Measurements from ENCODE around the gene PIAS1.
A peak's percentile ranks its signal among the peaks of the same experiment; 100 is the strongest.
"Not testable (repeated sequence)": the region's sequence is repeated elsewhere in the genome, so short reads cannot be mapped to it uniquely, and the experiment has no call there.

Gene PIAS1

DNA sequence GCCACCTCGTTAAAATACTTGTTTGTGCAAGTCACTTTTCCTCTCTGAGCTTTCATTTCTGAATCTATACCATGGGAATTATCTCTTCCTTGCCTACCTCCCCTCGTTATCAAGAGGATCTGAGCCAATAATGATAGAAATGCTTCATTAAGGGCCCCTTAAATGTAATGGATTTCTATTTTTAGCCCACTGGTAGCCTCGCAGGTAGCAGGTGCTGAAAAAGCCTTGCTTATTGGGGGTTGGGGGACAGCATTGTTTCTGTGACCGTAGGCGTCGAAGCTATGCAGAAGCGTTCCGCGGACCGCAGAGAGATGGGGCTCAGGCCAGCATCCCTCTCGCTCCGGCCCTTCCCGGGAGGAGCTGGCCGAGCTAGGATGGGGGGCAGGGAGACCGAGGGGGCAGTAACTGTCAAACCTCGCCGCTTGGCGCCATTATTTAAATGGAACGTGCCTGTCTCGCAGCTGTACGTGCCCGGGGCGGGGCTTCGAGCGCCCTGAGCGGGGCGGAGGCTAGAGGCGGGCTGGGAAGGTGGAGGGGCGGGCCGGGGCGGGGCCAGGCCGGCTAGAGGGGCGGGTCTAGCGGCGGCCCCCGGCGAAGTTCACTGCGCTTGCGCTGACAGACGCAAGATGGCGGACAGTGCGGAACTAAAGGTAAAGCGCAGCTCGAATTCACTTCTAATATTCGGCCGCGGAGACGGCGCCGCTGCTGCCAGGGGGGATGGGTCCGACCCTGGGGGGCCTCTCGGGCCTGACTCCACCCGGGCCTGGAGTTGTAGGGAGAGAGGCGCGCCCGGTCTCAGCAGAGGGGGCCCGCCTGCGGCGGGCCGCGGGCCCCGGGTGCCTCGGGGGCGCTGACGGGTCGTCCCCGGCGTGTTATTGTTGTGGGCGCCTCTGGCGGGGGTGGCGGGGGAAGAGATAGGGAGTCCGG lies at the start of gene PIAS1:
PIAS1 (plus strand) TSS at position 615 of the 927 bp plus-strand sequence; CDS start at position 627, 12 bp downstream.
- DNase-seq (ENCODE audit: low read depth) = peak; percentile 90
- TF ChIP-seq, protein P1, sequence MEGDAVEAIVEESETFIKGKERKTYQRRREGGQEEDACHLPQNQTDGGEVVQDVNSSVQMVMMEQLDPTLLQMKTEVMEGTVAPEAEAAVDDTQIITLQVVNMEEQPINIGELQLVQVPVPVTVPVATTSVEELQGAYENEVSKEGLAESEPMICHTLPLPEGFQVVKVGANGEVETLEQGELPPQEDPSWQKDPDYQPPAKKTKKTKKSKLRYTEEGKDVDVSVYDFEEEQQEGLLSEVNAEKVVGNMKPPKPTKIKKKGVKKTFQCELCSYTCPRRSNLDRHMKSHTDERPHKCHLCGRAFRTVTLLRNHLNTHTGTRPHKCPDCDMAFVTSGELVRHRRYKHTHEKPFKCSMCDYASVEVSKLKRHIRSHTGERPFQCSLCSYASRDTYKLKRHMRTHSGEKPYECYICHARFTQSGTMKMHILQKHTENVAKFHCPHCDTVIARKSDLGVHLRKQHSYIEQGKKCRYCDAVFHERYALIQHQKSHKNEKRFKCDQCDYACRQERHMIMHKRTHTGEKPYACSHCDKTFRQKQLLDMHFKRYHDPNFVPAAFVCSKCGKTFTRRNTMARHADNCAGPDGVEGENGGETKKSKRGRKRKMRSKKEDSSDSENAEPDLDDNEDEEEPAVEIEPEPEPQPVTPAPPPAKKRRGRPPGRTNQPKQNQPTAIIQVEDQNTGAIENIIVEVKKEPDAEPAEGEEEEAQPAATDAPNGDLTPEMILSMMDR (conservative IDR thresholded peaks at IDR 0.05; ENCODE audit: low read length) = no peak
- peak within 1 kb of the TSS; percentile 85 for H3K4me3 ChIP-seq (ENCODE audit: low read length)

DNA sequence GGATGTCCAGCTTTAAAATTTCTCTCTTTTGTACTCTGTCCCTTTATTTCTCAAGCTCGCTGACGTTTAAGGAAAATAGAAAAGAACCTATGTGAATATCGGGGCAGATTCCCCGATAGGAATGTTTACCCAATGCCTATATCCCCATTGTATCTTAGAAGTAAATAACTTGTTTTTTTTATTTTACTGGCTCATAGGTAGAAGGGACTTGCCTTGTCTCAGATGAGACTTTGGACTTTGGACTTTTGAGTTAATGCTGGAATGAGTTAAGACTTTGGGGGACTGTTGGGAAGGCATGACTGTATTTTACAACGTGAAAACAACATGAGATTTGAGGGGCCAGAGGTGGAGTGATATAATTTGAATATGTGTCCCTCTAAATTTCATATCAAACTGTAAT lies 46.5 kb upstream of the PIAS1 start:
- not testable (repeated sequence) for DNase-seq (ENCODE audit: low read depth); H3K4me3 ChIP-seq (ENCODE audit: low read length)

DNA sequence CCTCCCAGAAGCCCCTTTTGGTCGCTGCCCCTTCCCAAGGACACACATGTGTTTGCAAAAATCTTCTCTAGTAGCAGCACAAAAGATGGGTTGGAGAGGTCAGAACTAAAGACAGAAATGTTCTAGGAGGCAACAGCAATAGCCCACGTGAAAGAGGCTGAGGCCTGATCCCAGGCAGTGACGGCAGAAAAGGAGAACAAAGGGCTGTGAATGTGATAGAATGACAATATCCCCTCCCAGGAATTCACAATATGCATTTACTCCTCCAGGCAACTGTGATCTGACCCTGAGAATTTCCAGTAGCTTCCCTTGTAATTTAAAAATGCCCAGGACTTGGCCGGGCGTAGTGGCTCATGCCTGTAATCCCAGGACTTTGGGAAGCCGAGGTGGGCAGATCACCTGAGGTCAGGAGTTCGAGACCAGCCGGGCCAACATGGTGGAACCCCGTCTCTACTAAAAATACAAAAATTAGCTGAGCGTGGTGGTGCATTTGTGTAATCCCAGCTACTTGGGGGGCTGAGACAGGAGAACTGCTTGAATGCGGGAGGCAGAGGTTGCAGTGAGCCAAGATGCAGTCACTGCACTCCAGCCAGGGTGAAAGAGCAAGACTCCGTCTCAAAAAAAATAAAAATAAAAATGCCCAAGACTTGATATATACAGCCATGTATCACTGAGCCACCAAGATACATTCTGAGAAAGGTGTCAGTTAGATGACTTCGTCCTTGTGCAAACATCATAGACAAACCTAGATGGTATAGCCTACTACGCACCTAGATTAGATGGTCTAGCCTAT lies 43.6 kb upstream of the PIAS1 start:
- no peak overlapping the region for H3K4me3 ChIP-seq (ENCODE audit: low read length)
- no peak for DNase-seq (ENCODE audit: low read depth)
- TF ChIP-seq, protein P1 (conservative IDR thresholded peaks at IDR 0.05; ENCODE audit: low read length) = no peak

DNA sequence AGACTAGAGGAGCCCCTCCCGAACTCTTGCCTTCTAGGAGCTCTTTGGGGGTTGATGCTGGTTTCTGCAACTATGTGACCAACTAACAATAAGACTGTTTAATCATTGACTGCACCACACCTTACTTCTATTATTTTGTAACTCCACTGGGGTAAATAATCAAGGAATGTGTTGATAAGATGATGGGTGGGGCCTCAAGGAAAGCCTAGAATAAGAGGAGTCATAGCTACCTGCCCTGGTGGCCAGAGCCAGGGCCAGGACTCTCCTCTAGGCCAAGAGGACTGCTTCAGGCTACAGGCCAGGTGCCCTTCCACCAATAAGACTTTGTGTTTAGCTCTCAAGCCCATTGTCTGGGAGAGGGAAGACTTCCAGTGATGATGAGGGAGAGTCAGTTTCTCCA lies 41.2 kb upstream of the PIAS1 start:
- no peak for DNase-seq (ENCODE audit: low read depth)
- no peak overlapping the region for H3K4me3 ChIP-seq (ENCODE audit: low read length)
- TF ChIP-seq, protein P1 (conservative IDR thresholded peaks at IDR 0.05; ENCODE audit: low read length) = no peak

DNA sequence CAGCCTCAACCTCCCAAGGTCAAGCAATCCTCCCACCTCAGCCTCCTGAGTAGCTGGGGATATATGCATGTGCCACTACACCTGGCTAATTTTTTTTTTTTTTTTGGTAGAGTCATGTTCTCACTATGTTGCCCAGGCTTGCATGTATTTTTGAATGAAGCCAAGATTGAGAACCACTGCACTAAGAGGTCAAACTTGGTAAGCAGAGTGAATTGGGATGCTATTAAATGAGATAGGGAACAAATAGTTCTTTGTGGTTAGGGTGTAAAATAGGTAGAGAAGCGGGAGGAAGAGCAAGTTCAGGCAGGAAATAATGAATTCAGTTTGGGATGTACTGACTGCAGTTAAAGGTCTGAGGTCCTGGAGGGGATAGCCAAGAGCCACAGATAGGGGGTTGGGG lies 39.9 kb upstream of the PIAS1 start:
- H3K4me3 ChIP-seq (ENCODE audit: low read length) = no peak overlapping the region
- TF ChIP-seq, protein P1 (conservative IDR thresholded peaks at IDR 0.05; ENCODE audit: low read length) = no peak
- no peak for DNase-seq (ENCODE audit: low read depth)

DNA sequence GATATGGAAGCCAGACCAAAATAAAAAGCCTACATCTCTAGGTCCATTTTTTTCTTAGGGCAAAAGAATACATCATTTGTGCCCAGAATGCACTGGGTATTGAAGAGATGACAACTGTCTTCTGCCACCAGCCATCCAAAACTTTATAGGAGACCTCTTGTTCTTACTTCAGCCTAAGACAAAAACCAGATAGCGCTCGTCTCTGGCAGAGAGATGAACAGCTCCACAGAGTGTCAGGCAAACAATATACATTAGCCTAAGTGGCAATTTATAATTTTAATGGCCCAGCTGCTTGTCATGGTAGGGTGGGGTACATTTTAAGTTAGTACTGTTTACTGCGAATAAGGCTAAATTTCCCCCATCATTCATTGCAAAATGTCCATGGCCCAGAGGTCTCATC lies 38.9 kb upstream of the PIAS1 start:
- no peak for DNase-seq (ENCODE audit: low read depth)
- H3K4me3 ChIP-seq (ENCODE audit: low read length) = no peak overlapping the region
- TF ChIP-seq, protein P1 (conservative IDR thresholded peaks at IDR 0.05; ENCODE audit: low read length) = no peak

DNA sequence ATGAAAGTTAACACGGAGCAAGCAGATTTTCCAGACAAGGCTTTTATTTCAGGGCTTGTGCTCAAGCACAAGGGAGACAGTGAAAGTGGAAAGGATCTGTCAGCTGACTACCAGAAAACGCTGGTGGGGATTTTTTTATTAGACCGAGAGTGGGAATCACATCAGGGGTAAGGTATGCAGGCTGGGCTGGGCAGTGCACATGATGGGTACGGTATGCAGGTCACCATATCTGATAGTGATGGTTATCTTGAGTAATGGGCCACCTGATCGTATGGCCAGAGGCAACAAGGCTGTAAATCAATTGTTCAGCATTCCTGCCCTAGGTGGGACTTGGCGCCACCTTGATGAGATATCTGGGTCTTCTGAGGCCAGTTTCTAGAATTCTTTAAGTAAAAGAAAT lies 36.9 kb upstream of the PIAS1 start:
- H3K4me3 ChIP-seq (ENCODE audit: low read length) = no peak overlapping the region
- TF ChIP-seq, protein P1 (conservative IDR thresholded peaks at IDR 0.05; ENCODE audit: low read length) = no peak
- DNase-seq (ENCODE audit: low read depth) = no peak

Data from AG10803 (cell line).